GM19324 (cell line): ENCODE results near the gene CBFA2T3.

Source experiments
- ATAC-seq: cut with Tn5 transposase; IDR thresholded peaks from one replicate; pipeline ENCODE4 v1.9.1; 2021; ENCODE audit warnings: mild to moderate bottlenecking, moderate library complexity; ENCODE audit not compliant: unreplicated experiment, low FRiP score

CBFA2T3 gene

DNA sequence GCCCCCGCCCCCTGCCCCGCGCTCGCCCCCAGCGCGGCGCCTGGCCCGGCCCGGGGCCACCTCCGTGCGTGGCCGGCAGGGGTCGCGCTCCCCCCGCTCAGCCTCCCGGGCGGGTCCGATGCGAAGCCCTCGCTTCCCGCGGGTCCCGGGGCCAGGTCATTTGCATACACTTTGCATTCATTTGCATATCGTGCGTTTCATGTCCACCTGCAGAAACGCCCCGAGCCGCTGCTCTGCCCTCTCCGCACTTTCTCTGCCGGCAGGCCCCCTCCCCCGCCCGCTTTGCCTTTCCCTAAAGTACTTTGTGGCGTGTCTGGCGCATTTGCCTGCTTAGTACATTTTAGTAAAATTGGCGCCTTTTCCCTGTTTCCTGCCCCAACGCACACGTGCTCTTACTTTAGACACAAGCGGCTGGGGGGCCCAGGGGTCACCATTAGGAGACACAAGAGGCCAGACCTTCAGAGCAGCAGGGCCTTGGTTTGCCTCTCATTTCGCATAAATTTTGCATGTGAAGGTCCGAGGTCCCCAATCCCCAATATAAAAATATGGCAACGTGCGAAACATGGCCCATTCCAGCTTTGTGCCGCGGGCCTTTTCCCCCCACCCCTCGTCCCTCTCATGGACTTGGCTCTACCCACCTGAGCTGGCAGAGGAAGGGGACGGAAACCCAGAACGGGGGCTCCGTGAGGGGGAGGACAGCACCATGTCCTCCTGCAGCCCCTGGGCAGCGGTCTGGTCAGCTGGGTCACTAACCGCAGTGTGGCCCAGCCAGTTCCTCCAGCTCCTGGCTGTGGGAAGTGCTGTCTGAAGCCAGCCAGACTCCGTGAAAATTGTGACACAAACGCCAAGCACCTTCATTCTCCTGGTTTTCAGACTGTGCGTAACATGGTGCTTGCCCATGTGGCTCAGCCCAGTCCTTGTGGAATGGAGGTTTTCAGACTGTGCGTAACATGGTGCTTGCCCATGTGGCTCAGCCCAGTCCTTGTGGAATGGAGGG, 34.8 kb downstream of the CBFA2T3 start:
- ATAC-seq, result no peak

GRCh38 chr16:88940862-88941817, 35.9 kb downstream of the CBFA2T3 start:
- no peak for ATAC-seq

GRCh38 chr16:88939972-88940861, 36.8 kb downstream of the CBFA2T3 start:
- no peak for ATAC-seq

DNA sequence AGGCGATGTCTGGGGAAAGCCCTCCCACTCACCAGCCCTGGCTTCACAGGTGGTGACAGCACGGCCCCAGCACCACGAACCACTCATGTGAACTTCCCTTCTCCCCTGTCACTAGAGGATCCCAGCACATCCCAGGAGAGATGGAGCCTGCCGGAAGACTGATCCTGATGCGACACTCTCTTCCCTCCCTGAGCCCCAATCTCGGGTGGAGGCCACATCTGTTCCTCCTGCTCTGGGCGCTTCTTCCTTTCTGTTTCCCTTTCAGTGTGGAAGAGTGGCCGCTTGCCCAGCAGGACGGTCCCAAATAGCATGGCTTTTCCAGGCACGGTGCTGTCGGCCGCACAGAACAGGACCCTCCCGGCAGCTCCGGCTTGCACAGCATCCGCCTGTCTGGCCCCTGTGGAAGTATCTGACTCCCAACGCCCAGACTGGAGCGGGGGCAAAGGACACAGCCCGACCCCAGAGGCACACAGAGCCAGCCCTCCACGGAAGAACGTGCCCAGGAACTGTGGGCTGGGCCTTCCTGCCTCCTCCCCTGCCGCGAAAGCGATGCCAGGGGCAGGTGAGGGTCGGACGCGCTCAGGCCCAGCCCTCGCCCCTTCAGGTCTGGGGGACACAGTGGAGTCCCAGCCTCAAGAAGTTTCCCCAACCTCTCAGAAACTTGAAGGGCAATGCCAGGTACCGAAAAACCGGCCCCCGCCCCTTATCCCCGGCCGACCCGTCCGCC, 37.6 kb downstream of the CBFA2T3 start:
- no peak for ATAC-seq

GRCh38 chr16:88938777-88939244, 38.2 kb downstream of the CBFA2T3 start:
- ATAC-seq, result no peak

DNA sequence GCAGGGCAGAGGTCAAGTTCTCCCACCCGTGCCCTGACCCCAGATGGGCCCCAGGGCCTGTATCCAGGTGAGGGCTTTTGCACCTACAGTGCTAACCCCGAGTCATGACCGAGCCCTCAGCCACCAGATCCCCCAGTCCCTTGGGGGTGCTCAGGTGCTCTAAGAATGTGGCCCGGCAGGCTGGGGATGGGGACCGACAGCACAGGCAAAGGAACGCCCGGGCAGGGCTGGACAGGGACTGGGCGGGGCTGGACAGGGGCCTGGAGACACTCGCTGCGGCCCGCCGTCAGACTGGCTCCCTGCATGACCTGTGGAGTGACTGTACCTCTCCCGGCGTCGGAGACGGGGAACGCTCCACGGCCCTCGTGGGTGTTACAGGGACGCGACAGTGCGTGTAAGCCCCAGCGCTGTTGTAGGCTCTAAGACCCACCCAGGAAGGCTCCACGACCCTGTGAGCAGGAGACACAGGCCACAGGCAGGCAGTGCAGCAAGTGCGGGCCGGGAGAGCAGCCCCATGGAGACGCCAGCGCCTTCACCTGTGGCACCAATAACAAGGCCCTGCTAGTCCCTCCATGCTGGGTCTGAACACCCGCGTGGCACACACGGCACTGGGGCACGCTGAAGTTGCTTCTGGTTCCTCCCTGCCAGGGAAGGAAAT, 38.8 kb downstream of the CBFA2T3 start:
- no peak for ATAC-seq

GRCh38 chr16:88937206-88937621, 39.8 kb downstream of the CBFA2T3 start:
- no peak for ATAC-seq

DNA sequence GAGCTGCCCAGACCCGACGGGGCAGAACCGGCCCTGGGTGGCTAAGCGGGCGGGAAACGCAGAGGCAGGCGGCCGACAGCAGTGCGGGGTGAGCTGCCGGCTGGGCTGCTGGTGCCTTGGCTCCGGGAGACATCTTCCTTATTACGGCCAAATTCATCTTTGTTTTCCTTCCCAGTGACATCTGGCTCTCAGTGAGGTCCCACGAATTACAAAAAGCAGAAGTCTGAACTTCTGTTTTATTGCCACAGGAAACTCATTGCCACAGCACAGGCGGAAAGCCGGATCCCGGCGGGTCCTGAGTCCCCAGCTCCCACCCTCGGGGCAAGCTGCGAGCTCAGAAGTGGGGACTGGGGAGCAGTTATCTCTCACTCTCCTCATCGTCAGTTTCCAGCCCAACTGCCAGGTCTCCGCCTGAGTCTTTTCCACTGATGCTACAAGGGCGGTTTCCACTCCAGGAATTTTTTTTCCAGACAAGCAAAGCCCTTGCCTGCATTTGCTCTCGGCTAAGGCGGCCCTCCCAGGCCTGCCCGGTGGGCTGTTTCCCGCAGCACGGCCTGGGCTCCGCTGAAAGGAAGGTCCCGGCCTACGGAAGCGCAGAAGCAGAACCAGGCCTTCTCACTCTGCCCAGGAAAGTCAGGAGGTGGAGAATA, 40.3 kb downstream of the CBFA2T3 start:
- ATAC-seq, result no peak

- no peak for ATAC-seq
These were observed 40.9 kb downstream of the CBFA2T3 start for GRCh38 chr16:88936008-88936555.

- no peak for ATAC-seq
These were observed 42.8 kb downstream of the CBFA2T3 start for GRCh38 chr16:88934066-88934667.

DNA sequence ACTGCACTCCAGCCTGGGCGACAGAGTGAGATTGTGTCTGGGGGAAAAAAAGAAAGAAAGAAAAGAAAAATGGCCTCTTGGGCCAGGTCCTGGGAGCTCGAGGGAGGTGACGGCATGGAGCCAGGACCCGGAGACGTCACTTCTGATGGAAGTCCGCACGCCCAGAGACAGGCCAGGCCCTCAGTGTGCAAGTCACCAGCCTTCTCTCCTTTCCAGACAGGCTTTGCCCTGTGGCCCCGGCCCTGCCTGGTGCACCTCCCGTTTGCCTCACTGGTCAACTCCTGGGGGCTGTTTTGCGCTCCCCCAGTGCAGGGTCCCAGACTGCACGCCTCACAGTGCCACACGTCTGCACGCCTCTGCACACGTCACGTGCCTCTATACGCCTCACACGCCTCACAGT, 44.1 kb downstream of the CBFA2T3 start:
- ATAC-seq, result no peak

DNA sequence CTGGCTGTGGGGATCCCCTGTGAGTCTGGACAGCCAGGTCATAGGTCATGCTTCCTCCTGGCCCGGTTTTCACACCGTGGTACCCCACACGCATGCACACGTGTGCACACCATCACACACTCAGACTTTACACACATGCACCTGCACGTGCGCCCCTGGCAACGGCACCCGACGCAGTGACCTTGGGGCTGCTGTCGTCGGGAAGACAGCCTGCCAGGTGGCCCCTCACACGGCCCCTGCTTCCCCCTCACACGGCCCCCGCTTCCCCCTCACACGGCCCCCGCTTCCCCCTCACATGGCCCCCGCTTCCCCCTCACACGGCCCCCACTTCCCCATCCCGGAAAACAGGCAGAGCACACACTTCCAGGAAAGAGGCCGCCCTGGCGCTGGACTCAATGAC, 45.1 kb downstream of the CBFA2T3 start:
- no peak for ATAC-seq

GRCh38 chr16:88931373-88931900, 45.6 kb downstream of the CBFA2T3 start:
- no peak for ATAC-seq

DNA sequence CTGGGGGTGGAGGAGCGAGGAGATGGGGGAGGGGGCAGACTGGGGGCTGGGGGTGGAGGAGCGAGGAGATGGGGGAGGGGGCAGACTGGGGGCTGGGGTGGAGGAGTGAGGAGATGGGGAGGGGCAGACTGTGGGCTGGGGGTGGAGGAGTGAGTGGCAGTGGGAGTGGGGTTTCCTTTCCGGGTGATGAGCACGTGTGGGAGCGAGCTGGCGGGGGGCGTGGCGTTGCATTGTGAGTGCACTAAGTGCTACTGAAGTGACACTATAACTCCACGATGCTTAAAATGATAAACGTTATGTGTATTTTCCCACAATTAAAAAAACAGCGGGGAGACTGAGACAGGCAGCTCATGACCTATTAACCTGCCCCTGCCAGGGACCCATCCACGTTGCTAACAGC, 46.3 kb downstream of the CBFA2T3 start:
- no peak for ATAC-seq

GRCh38 chr16:88929091-88929445, 47.9 kb downstream of the CBFA2T3 start:
- no peak for ATAC-seq

- no peak for ATAC-seq
These were observed 48.5 kb downstream of the CBFA2T3 start for GRCh38 chr16:88928405-88929090.

GRCh38 chr16:88927661-88928060, 49.3 kb downstream of the CBFA2T3 start:
- no peak for ATAC-seq
